OCI-LY3 (cell line): Measurements from ENCODE around the gene CCDC178.

ENCODE experiments used
- H2AFZ ChIP-seq: fragments of 200-600, 300-600 bp; shearing (Covaris generic); 2 replicates; pipeline ENCODE4 v1.6.0; 2014; ENCODE audit warnings: antibody characterized with exemption, low read depth, low read length
- H3K27ac ChIP-seq: fragments of 200-600, 300-600 bp; sonication (generic); 2 replicates; pipeline ENCODE4 v1.5.1; 2014; ENCODE audit warnings: mild to moderate bottlenecking, low read length, moderate library complexity, mixed read lengths
- H3K27me3 ChIP-seq: fragments of 200-600, 300-600 bp; sonication (generic); 2 replicates; pipeline ENCODE4 v1.6.1; 2014; ENCODE audit warnings: low read depth, low read length, mixed read lengths
- H3K36me3 ChIP-seq: fragments of 200-600, 300-600 bp; sonication (generic); replicated peaks from 2 replicates; pipeline ENCODE3; 2014; ENCODE audit warnings: low read depth, low read length, mixed read lengths
- H3K4me1 ChIP-seq: fragments of 300-600, 200-600 bp; sonication (generic); 2 replicates; pipeline ENCODE4 v1.6.1; 2014; ENCODE audit warnings: low read length, mixed read lengths
- H3K4me2 ChIP-seq: fragments of 200-600, 300-600 bp; sonication (generic); 2 replicates; pipeline ENCODE4 v1.6.1; 2014; ENCODE audit warnings: low read length, mixed read lengths
- H3K4me3 ChIP-seq: fragments of 300-600, 200-600 bp; sonication (generic); 2 replicates; pipeline ENCODE4 v1.5.1; 2014; ENCODE audit warnings: antibody characterized with exemption, mild to moderate bottlenecking, low read length, moderate library complexity
- H3K79me2 ChIP-seq: fragments of 300-600, 200-600 bp; shearing (Covaris generic); 2 replicates; pipeline ENCODE4 v1.6.1; 2014; ENCODE audit warnings: mild to moderate bottlenecking, low read length, mixed read lengths
- H3K9ac ChIP-seq: fragments of 300-600, 200-600 bp; shearing (Covaris generic); 2 replicates; pipeline ENCODE4 v1.6.0; 2014; ENCODE audit warnings: mild to moderate bottlenecking, low read length, moderate library complexity
- H3K9me3 ChIP-seq: fragments of 200-600, 300-600 bp; shearing (Covaris generic); 2 replicates; pipeline ENCODE4 v1.6.1; 2014; ENCODE audit warnings: low read length, mixed read lengths; ENCODE audit not compliant: insufficient read depth
- H4K20me1 ChIP-seq: fragments of 200-600, 300-600 bp; sonication (generic); 2 replicates; pipeline ENCODE4 v1.6.1; 2016; ENCODE audit warnings: low read length, mixed read lengths; ENCODE audit not compliant: insufficient read depth
- EZH2phosphoT487 ChIP-seq: fragments of 200-600 bp; shearing (Covaris generic); IDR thresholded peaks from 2 replicates; pipeline ENCODE4 v1.6.1; 2018; ENCODE audit warnings: antibody characterized with exemption, mixed run types, low read depth
- TF ChIP-seq, protein P1 (sequence below): fragments of 200-600, 300-600 bp; sonication (generic); IDR thresholded peaks from 2 replicates; pipeline ENCODE4 v1.5.1; 2014; ENCODE audit warnings: antibody characterized with exemption, low read length, low read depth

The CCDC178 gene

DNA sequence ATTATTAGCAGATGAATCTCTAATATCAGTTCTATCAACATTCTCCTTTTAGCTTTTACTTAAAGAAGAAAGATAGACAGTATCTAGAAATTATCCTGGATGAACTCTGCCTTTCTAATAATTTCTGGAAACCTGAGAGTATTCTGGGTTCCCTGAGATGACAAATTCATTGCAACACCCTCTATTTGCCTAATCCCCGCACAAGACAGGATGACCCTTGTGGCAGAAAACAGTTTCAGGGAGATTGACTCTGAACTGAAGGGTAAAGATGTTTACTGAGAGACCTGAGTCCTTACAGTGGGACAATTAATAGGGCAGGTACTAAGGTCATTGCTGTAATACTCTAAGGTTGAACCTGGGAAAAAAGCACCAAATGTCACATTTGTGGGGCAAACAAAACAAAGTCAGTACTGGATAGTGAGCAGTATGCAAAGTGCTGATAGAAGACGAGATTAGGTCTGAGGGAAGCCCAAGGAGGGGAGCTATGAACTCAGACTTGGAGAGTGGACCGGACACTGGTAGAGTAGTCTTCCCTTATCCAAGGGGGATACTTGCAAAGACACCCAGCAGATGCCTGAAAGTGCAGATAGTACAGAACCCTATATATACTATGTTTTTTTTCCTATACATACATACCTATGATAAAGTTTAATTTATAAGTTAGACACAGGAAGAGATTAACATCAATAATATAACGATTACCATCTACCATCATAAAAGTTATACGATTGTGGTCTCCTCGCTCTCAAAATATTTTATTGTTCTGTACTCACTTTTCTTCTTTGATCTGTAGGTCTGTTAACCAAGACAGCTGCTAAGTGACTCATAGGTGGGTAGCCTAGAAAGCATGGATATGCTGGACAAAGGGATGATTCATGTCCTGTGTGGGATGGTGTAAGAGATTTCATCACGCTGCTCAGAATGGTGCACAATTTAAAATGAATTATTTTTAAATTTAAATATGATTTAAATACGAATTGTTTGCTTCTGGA is 519.4 kb downstream of the CCDC178 start:
- Histone ChIP-seq H3K9ac (no peak overlapping the region), H3K36me3 (no peaks in the 10 kb centered on the region), H3K27me3 (no peaks in the 10 kb centered on the region), H3K27ac (no peak overlapping the region), H3K79me2 (no peaks in the 10 kb centered on the region), H4K20me1 (no peaks in the 10 kb centered on the region), H3K4me3 (no peak overlapping the region), H3K4me2 (no peak overlapping the region), H3K9me3 (no peaks in the 10 kb centered on the region), H3K4me1 (peaks cover 55% of the 10 kb centered on the region), H2AFZ (no peak overlapping the region)
- TF ChIP-seq EZH2phosphoT487, result no peak
- TF ChIP-seq, protein P1, sequence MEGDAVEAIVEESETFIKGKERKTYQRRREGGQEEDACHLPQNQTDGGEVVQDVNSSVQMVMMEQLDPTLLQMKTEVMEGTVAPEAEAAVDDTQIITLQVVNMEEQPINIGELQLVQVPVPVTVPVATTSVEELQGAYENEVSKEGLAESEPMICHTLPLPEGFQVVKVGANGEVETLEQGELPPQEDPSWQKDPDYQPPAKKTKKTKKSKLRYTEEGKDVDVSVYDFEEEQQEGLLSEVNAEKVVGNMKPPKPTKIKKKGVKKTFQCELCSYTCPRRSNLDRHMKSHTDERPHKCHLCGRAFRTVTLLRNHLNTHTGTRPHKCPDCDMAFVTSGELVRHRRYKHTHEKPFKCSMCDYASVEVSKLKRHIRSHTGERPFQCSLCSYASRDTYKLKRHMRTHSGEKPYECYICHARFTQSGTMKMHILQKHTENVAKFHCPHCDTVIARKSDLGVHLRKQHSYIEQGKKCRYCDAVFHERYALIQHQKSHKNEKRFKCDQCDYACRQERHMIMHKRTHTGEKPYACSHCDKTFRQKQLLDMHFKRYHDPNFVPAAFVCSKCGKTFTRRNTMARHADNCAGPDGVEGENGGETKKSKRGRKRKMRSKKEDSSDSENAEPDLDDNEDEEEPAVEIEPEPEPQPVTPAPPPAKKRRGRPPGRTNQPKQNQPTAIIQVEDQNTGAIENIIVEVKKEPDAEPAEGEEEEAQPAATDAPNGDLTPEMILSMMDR, result no peak

- peak overlapping the region; percentile 69 for H3K4me2 ChIP-seq
- TF ChIP-seq, protein P1, result peak; percentile 93
- no peak for TF ChIP-seq EZH2phosphoT487
These were observed 520.7 kb downstream of the CCDC178 start for GRCh38 chr18:32919799-32920198.

DNA sequence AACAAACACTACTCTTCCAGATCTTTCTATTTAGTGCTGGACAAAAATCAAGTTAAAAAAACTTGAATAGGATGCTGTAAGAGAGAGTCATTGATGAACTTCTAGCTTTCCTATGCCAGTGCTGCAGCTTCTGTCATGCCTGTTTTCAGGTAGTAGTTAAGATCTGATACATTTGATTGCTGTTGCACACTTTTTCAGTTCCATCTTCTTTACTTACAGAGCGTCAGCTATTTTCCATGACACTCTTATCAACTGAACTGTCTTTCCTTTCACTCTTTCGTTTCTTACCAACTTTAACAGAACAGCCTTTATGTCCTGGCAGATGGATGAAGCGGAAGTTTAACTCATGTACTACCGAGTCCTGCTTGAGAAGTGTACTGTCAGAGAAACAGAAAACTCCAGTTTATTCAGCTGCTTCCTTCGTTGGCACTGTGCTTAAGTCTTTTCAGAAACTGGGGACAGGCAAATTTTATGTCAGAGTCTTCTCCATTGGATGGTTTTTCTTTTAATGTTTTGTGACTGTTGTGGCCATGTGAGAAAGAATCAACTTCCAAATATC is 521.8 kb downstream of the CCDC178 start:
- H3K27me3 ChIP-seq, result no peaks in the 10 kb centered on the region
- H3K9ac ChIP-seq, result peak overlapping the region; percentile 36
- H3K27ac ChIP-seq, result peak overlapping the region; percentile 62
- H3K9me3 ChIP-seq, result no peaks in the 10 kb centered on the region
- no peaks in the 10 kb centered on the region for H3K36me3 ChIP-seq
- H3K4me2 ChIP-seq, result peak overlapping the region; percentile 69
- TF ChIP-seq, protein P1, result no peak
- no peak for TF ChIP-seq EZH2phosphoT487
- H4K20me1 ChIP-seq, result no peaks in the 10 kb centered on the region
- H3K79me2 ChIP-seq, result no peaks in the 10 kb centered on the region
- H3K4me3 ChIP-seq, result peak overlapping the region; percentile 54
- peak overlapping the region; percentile 49 for H2AFZ ChIP-seq
- peaks cover 53% of the 10 kb centered on the region for H3K4me1 ChIP-seq

More at GRCh38 chr18:32919799-32920198, 520.7 kb downstream of the CCDC178 start:
- Histone ChIP-seq H3K9me3 (no peaks in the 10 kb centered on the region), H3K4me1 (peaks cover 55% of the 10 kb centered on the region), H3K27me3 (no peaks in the 10 kb centered on the region), H3K4me3 (no peak overlapping the region), H2AFZ (0 out of 2 replicates have a peak overlapping the region, but pooled peaks have one; percentile 49), H3K9ac (peak overlapping the region; percentile 36; the same call in 1 of the 2 replicates), H4K20me1 (no peaks in the 10 kb centered on the region), H3K27ac (peak overlapping the region; percentile 62), H3K79me2 (no peaks in the 10 kb centered on the region), H3K36me3 (no peaks in the 10 kb centered on the region)

DNA sequence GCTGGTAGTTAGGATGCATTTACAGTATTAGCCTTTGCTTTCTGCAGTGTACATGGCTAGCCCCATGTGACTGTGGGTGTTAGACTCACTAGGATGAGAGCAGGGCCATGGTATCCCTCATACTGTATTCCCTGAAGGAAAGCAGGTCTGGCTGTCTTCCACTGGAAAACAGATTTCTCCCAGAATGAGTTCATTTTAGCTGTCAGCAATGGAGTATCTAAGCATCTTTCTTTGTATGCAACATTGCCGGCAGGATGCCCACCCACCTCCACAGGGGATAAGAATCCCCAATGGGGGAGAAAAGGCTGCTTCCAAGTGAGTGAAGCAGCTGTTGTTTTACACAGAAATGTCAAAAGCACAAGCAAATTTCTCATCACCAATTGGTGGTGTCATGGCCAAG is 525.0 kb downstream of the CCDC178 start:
- Histone ChIP-seq H3K9ac (no peak overlapping the region), H3K4me3 (no peak overlapping the region), H3K79me2 (no peaks in the 10 kb centered on the region), H3K9me3 (no peaks in the 10 kb centered on the region), H3K27ac (no peak overlapping the region), H3K36me3 (no peaks in the 10 kb centered on the region), H2AFZ (no peak overlapping the region), H3K27me3 (no peaks in the 10 kb centered on the region), H3K4me2 (no peak overlapping the region), H3K4me1 (peaks cover 34% of the 10 kb centered on the region), H4K20me1 (no peaks in the 10 kb centered on the region)
- TF ChIP-seq EZH2phosphoT487, result no peak
- TF ChIP-seq, protein P1, result no peak
